HEK293 (cell line): ENCODE measurements around the gene EPB41L2.

Experiments used
- ATF2 ChIP-seq: fragments of 450-650 bp; formaldehyde crosslinking; IDR thresholded peaks from 2 replicates; pipeline ENCODE4 v1.5.1; 2016; ENCODE audit warnings: missing biosample characterization, missing genetic modification characterization, low read depth
- BCL11A ChIP-seq: fragments of 450-650 bp; formaldehyde crosslinking; IDR thresholded peaks from 2 replicates; pipeline ENCODE4 v1.5.1; 2016; ENCODE audit warnings: low read depth, missing biosample characterization, missing genetic modification characterization
- CTCF ChIP-seq: fragments of 450-650 bp; formaldehyde crosslinking; IDR thresholded peaks from 2 replicates; pipeline ENCODE4 v1.5.1; 2016; ENCODE audit warnings: missing biosample characterization, missing genetic modification characterization
- EGR2 ChIP-seq: fragments of 450-650 bp; formaldehyde crosslinking; IDR thresholded peaks from 2 replicates; pipeline ENCODE4 v1.5.1; 2016; ENCODE audit warnings: low read depth, missing biosample characterization, missing genetic modification characterization
- GLI2 ChIP-seq: fragments of 450-650 bp; formaldehyde crosslinking; IDR thresholded peaks from 2 replicates; pipeline ENCODE4; 2017; ENCODE audit warnings: missing biosample characterization, missing genetic modification characterization, low read depth, borderline replicate concordance
- PATZ1 ChIP-seq: fragments of 450-650 bp; formaldehyde crosslinking; IDR thresholded peaks from 2 replicates; pipeline ENCODE4 v1.5.1; 2016; ENCODE audit warnings: missing biosample characterization, missing genetic modification characterization
- REST ChIP-seq: fragments of 450-650 bp; formaldehyde crosslinking; IDR thresholded peaks from 2 replicates; pipeline ENCODE4 v1.5.1; 2016; ENCODE audit warnings: missing biosample characterization, missing genetic modification characterization
- ZFP37 ChIP-seq: fragments of 450-650 bp; formaldehyde crosslinking; IDR thresholded peaks from 2 replicates; pipeline ENCODE4 v1.5.1; 2016; ENCODE audit warnings: missing biosample characterization, missing genetic modification characterization
- ZNF221 ChIP-seq: fragments of 450-650 bp; formaldehyde crosslinking; IDR thresholded peaks from 2 replicates; pipeline ENCODE4 v1.5.1; 2017; ENCODE audit warnings: missing biosample characterization, missing genetic modification characterization, borderline replicate concordance
- ZNF23 ChIP-seq: fragments of 450-650 bp; formaldehyde crosslinking; IDR thresholded peaks from 2 replicates; pipeline ENCODE4 v1.5.1; 2016; ENCODE audit warnings: missing biosample characterization, missing genetic modification characterization, borderline replicate concordance
- ZNF302 ChIP-seq: fragments of 450-650 bp; formaldehyde crosslinking; IDR thresholded peaks from 2 replicates; pipeline ENCODE4 v1.5.1; 2016; ENCODE audit warnings: missing biosample characterization, missing genetic modification characterization, low read depth
- ZNF549 ChIP-seq: fragments of 450-650 bp; IDR thresholded peaks from 2 replicates; pipeline ENCODE4 v1.5.1; 2018; ENCODE audit warnings: missing biosample characterization, missing genetic modification characterization, mild to moderate bottlenecking, inconsistent platforms, moderate library complexity

- TF ChIP-seq GLI2 (tag by site-specific recombination): no peak
- TF ChIP-seq ATF2 (tag by site-specific recombination): no peak
- no peak for TF ChIP-seq ZNF221 (tag by site-specific recombination)
- TF ChIP-seq CTCF (tag by site-specific recombination): no peak
- no peak for TF ChIP-seq EGR2 (tag by site-specific recombination)
- no peak for TF ChIP-seq ZNF549 (tag by site-specific recombination)
- no peak for TF ChIP-seq ZNF302 (tag by site-specific recombination)
- TF ChIP-seq BCL11A: no peak
- TF ChIP-seq ZNF23: no peak
- TF ChIP-seq PATZ1 (tag by site-specific recombination): no peak
- no peak for TF ChIP-seq ZFP37 (tag by site-specific recombination)
- TF ChIP-seq REST (tag by site-specific recombination): no peak
Observed at GRCh38 chr6:130934848-130935585, 128.0 kb downstream of the EPB41L2 start.
